ENCODE measurements around the gene PEX16. TPM values are rescaled to one million over a fixed set of nuclear protein-coding genes. Genes with fewer than 3 reads are reported as not detected.

PEX16 gene
- total RNA-seq, 1 donor from 2014 or later = 22.7 TPM

- H3K4me1 ChIP-seq = no peaks in the 10 kb centered on the region
- H3K9me3 ChIP-seq = no peaks in the 10 kb centered on the region
- H3K27ac ChIP-seq = no peak overlapping the region
- H3K27me3 ChIP-seq (ENCODE audit: low read depth) = no peaks in the 10 kb centered on the region
- peaks cover 100% of the 10 kb centered on the region for H3K36me3 ChIP-seq
- no peak for DNase-seq
- H3K4me3 ChIP-seq = no peak overlapping the region
- peak; percentile 70 to 79 for ATAC-seq
- TF ChIP-seq, protein P1, sequence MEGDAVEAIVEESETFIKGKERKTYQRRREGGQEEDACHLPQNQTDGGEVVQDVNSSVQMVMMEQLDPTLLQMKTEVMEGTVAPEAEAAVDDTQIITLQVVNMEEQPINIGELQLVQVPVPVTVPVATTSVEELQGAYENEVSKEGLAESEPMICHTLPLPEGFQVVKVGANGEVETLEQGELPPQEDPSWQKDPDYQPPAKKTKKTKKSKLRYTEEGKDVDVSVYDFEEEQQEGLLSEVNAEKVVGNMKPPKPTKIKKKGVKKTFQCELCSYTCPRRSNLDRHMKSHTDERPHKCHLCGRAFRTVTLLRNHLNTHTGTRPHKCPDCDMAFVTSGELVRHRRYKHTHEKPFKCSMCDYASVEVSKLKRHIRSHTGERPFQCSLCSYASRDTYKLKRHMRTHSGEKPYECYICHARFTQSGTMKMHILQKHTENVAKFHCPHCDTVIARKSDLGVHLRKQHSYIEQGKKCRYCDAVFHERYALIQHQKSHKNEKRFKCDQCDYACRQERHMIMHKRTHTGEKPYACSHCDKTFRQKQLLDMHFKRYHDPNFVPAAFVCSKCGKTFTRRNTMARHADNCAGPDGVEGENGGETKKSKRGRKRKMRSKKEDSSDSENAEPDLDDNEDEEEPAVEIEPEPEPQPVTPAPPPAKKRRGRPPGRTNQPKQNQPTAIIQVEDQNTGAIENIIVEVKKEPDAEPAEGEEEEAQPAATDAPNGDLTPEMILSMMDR (IDR thresholded peaks at IDR 0.05) = peak; percentile 54
- intact Hi-C loops (cut with DNase I) = no loop called here
Measured at GRCh38 chr11:45872651-45873356, 44.9 kb downstream of the PEX16 start.

DNA sequence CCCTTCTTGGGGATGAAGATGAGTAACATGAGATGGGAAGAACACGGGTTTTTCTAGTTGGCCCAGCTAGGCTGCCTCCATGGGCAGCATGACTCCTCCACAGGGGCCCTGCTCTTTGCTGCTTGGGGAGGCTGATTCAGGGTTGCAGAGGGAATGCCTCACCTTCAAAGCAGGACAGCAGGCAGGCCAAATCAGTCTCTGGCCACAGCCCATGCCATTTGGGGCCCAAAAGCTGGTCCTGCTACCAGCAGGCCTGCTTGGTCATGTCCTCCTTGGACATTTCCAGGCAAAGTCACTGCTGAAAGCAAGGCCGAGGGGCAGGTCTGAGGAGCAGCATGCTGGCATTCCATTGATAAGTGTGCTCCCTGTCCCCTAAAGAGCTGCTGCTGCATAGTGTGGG, 46.0 kb downstream of the PEX16 start:
- intact Hi-C loops (cut with DNase I) = no loop called here
- TF ChIP-seq, protein P1 (IDR thresholded peaks at IDR 0.05) = no peak
- no peaks in the 10 kb centered on the region for H3K9me3 ChIP-seq
- no peak overlapping the region for H3K27ac ChIP-seq
- DNase-seq = no peak
- no peaks in the 10 kb centered on the region for H3K4me1 ChIP-seq
- no peak for ATAC-seq
- H3K36me3 ChIP-seq = peaks cover 100% of the 10 kb centered on the region
- no peak overlapping the region for H3K4me3 ChIP-seq
- H3K27me3 ChIP-seq (ENCODE audit: low read depth) = no peaks in the 10 kb centered on the region

DNA sequence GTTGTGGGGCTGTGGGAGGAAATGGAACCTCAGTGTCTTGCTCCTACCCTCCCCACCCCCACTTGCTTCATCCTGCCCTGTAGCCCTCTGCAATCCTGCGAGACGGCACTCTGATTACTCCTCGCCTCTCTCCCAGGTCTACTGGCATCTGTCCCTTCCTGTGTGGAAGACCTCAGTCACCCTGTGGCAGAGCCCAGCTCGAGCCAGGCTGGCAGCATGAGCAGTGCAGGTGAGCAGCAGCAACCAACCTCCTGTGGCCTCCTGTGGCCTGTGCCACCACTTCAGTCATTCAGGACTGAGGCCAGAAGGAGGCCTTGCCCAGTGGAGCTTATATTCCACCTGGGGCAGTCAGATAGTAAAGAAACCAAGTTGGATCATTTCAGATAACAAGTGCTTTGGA, 47.0 kb downstream of the PEX16 start:
- intact Hi-C loops (cut with DNase I) = no loop called here

DNA sequence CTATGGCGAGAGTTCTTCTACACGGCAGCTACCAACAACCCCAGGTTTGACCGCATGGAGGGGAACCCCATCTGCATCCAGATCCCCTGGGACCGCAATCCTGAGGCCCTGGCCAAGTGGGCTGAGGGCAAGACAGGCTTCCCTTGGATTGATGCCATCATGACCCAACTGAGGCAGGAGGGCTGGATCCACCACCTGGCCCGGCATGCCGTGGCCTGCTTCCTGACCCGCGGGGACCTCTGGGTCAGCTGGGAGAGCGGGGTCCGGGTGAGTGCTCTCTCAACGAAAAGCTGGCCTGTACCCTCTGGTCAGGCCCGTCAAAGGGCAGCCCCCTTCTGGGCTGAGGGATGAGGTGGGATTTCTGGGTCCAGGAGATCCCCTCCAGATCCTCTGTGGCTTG, 48.1 kb downstream of the PEX16 start:
- no peak for DNase-seq
- Histone ChIP-seq H3K4me1 (no peaks in the 10 kb centered on the region), H3K27me3 (ENCODE audit: low read depth) (no peaks in the 10 kb centered on the region), H3K9me3 (no peaks in the 10 kb centered on the region), H3K36me3 (peaks cover 100% of the 10 kb centered on the region), H3K4me3 (no peak overlapping the region), H3K27ac (no peak overlapping the region)
- ATAC-seq = no peak
- TF ChIP-seq, protein P1 (IDR thresholded peaks at IDR 0.05) = no peak
- intact Hi-C loops (cut with DNase I) = no loop called here

More for the DNA sequence above, 47.0 kb downstream of the PEX16 start:
- TF ChIP-seq, protein P1 (IDR thresholded peaks at IDR 0.05) = no peak
- DNase-seq (no peak), ATAC-seq (no peak)
- Histone ChIP-seq H3K36me3 (peaks cover 100% of the 10 kb centered on the region), H3K27ac (no peak overlapping the region), H3K9me3 (no peaks in the 10 kb centered on the region), H3K4me1 (no peaks in the 10 kb centered on the region), H3K4me3 (no peak overlapping the region), H3K27me3 (ENCODE audit: low read depth) (no peaks in the 10 kb centered on the region)

DNA sequence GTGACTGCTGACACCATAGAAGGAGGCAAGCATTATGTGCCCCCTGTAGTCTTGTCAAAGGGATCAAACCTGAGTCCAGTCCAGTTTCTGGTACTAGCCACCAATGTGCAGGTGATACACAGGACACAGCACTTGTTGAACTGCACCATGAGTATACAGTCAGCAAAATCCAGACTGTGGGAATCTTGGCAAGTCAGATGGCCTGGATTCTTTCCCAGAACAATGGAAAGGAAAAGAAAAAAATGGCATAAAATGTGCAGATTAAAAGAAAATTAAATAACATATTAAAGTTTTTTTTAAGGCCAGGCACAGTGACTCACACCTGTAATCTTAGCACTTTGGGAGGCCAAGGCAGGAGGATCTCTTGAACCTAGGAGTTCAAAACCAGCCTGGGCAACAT, 53.6 kb downstream of the PEX16 start:
- TF ChIP-seq, protein P1 (IDR thresholded peaks at IDR 0.05) = no peak
- no peaks in the 10 kb centered on the region for H3K9me3 ChIP-seq
- H3K27ac ChIP-seq = no peak overlapping the region
- peaks cover 97% of the 10 kb centered on the region for H3K36me3 ChIP-seq
- DNase-seq (no peak), ATAC-seq (no peak)
- H3K4me3 ChIP-seq = no peak overlapping the region
- peaks cover 18% of the 10 kb centered on the region for H3K4me1 ChIP-seq
- H3K27me3 ChIP-seq (ENCODE audit: low read depth) = no peaks in the 10 kb centered on the region
- intact Hi-C loops (cut with DNase I) = no loop called here

All from lower lobe of right lung (tissue), 2 donors.